Epithelial cell of proximal tubule (primary cell): ENCODE measurements around the gene ARF5. TPM values are rescaled to one million over a fixed set of nuclear protein-coding genes. Genes with fewer than 3 reads are reported as not detected.
A peak's percentile ranks its signal among the peaks of the same experiment; 100 is the strongest.
"Not testable (repeated sequence)": the region's sequence is repeated elsewhere in the genome, so short reads cannot be mapped to it uniquely, and the experiment has no call there.

ENCODE experiments used
- DNase-seq: peaks from one replicate; pipeline ENCODE4 v3.0.0-alpha.2; 2011; ENCODE audit warnings: low read depth
- H3K4me3 ChIP-seq: 2 replicates; pipeline ENCODE4 v1.5.1; 2011; ENCODE audit warnings: low read depth, mild to moderate bottlenecking, low read length
- total RNA-seq: library from RNA; depleted of rRNA; stranded (reverse); fragments of >200 nt; gene quantifications from 2 replicates; pipeline ENCODE4 v1.2.3, GENCODE V29; 2015
- TF ChIP-seq, protein P1 (sequence below): conservative IDR thresholded peaks from 2 replicates; pipeline ENCODE4 v1.5.1; 2012; ENCODE audit warnings: low read depth, mild to moderate bottlenecking, low read length

ARF5 gene
- total RNA-seq = 252 and 276 TPM in 2 replicates

DNA sequence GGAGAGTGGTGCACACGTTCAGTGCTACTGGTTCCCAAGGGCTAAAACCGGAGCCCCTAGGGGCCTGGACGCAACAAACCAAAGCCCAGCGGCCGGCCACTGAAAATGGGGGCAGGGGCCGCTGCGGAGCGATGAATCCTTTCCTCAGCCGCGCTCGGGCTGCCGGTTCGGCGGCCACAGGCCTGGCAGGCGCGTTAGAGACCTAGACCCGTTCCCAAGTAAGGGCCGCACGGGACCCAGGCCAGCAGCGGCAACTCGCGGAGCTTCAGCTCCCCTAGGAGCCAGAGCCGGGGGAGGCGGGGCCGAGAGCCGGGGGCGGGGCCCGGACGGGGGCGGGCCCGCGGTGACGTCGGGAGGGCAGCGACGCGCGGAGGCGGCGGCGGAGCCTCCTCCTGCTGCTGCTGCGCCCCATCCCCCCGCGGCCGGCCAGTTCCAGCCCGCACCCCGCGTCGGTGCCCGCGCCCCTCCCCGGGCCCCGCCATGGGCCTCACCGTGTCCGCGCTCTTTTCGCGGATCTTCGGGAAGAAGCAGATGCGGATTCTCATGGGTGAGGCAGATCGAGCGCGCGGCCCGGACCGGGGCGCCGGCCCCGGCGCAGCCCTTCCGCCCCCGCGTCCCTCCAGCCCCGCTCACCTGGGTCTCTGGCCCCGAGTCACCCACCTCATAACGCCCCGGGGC, at the start of gene ARF5:
Gene ARF5, plus strand, starts transcription at position 393 of the 678 bp plus-strand sequence. Its CDS starts 88 bp downstream, at position 481.
- DNase-seq = no peak
- TF ChIP-seq, protein P1, sequence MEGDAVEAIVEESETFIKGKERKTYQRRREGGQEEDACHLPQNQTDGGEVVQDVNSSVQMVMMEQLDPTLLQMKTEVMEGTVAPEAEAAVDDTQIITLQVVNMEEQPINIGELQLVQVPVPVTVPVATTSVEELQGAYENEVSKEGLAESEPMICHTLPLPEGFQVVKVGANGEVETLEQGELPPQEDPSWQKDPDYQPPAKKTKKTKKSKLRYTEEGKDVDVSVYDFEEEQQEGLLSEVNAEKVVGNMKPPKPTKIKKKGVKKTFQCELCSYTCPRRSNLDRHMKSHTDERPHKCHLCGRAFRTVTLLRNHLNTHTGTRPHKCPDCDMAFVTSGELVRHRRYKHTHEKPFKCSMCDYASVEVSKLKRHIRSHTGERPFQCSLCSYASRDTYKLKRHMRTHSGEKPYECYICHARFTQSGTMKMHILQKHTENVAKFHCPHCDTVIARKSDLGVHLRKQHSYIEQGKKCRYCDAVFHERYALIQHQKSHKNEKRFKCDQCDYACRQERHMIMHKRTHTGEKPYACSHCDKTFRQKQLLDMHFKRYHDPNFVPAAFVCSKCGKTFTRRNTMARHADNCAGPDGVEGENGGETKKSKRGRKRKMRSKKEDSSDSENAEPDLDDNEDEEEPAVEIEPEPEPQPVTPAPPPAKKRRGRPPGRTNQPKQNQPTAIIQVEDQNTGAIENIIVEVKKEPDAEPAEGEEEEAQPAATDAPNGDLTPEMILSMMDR = no peak
- H3K4me3 ChIP-seq = peak within 1 kb of the TSS; percentile 90

DNA sequence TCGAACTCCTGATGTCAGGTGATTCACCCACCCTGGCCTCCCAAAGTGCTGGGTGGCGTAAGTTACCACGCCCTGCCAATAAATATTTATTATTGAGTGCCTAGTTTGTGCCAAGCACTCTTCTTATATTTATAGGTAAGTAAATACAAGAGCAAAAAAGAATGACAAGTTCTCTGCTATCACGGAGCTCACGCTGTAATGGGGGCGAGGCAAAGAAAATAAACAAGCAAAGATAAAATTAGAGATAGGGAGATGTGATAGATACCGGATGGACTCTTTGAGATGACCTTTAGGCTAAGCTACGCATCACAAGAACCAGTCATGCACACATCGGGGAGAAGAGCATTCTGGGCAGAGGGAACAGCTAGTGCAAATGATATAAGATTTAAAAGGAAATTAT, 49.1 kb upstream of the ARF5 start:
- no peak for DNase-seq
- TF ChIP-seq, protein P1 = no peak

DNA sequence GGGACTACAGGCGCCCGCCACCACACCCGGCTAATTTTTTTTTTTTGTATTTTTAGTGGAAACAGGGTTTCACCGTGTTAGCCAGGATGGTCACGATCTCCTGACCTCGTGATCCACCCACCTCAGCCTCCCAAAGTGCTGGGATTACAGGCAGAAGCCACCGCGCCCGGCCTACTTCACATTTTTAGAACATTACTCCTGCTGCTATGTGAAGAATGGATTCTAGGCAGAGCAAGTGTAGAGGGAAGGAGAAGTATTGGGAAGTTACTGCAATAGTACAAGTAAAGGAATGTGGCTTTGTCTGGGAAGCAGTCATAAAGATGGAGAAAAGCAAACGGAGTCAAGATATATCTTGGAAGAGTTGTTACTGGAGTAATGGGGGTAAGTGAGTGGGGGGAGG, 47.8 kb upstream of the ARF5 start:
- DNase-seq, H3K4me3 ChIP-seq: not testable (repeated sequence)

More for the DNA sequence above, 49.1 kb upstream of the ARF5 start:
- H3K4me3 ChIP-seq = no peak overlapping the region

DNA sequence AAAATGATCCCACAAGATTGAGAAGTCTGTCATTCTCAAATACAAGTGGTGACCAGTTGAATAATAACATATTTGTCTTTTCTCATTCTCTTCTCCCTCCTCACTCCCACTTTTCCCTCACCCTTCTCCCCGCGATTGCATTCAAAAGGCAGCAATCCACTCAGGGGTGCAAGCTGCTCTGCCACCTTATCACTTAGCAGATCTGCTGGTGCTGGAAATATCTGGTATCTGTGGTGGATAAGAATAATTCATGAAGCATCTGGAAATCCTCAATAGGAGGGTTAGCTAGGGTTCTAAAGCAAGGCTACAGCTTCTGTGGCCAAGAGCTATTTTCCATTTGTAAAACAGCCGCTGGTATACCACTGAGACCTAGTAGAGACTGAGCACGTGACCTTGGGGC, 46.7 kb upstream of the ARF5 start:
- TF ChIP-seq, protein P1 = no peak
- no peak overlapping the region for H3K4me3 ChIP-seq
- no peak for DNase-seq

GRCh38 chr7:127546313-127546712, 41.9 kb upstream of the ARF5 start:
- TF ChIP-seq, protein P1 = no peak
- no peak for DNase-seq
- H3K4me3 ChIP-seq = no peak overlapping the region

GRCh38 chr7:127550247-127550646, 38.0 kb upstream of the ARF5 start:
- H3K4me3 ChIP-seq = no peak overlapping the region
- TF ChIP-seq, protein P1 = peak; percentile 19
- DNase-seq = no peak

DNA sequence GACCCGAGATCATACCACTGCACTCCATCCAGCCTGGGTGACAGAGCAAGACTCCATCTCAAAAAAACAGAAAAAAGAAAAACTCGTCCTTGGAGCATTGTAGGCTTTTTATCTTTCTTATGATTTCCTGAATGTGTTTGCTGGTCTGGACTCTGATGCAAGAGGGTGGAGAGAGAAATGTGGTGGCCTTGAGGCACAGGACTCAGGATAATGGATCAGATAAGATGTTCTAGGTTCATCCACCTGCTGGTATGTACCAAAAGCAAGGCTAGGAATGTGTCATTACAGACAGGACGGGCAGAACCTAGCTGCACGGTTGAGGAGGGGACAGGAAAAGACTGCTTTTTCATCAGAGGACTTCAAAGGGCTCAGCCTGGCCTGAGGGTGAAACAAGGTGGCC, 36.3 kb upstream of the ARF5 start:
- TF ChIP-seq, protein P1 = no peak
- DNase-seq = no peak
- H3K4me3 ChIP-seq = no peak overlapping the region
